A549 treated with RU486 at 1 μM for 4 hours (cell line): Measurements from ENCODE around the gene MRPL40. TPM values are rescaled to one million over a fixed set of nuclear protein-coding genes. Genes with fewer than 3 reads are reported as not detected.

Experiments
- total RNA-seq: library from RNA; stranded (reverse); fragments of 200-300 nt; extraction: Qiagen RNA extraction; gene quantifications from 5 replicates; pipeline ENCODE4 v1.2.3, GENCODE V29; 2022; ENCODE audit warnings: low read depth

MRPL40 gene
- 41.2 to 53.4 TPM (median 45.0 TPM) in 5 replicates for total RNA-seq

DNA sequence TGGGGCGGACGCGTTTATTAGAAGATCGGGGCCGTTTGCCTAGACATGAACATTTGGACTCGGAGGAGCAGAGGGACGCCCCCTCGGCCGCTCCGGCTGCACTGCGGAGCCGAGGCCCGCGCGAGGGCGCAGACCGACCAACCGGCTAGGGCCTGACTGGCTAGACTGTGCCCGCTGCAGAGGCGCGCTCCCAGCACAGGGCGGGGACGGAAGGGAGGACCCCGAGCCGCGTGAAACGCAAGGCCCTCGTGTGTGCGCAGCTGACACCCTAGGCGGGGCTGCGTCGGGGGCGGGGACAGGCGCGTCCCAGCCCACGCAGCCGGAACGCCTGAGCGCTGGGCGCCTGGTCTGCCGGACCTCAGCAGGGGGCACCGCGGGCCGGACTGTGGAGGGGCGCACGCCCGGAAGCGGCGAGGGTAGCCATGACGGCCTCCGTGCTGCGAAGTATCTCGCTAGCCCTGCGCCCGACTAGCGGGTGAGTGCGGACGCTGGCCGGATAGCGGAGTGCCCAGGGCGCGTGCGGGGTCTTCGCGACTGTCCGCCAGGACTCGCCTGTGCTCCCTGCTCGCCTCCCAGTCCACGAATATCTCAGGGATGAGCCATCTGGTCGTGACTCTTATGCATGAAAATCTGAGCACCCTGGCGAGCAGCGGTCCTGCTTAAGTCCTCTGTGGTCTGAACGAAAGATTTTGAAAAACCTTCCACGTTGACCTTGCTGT lies at the start of gene MRPL40:
TSS of gene MRPL40 (plus strand) at position 413 of the 719 bp plus-strand sequence. CDS start at position 423, 10 bp downstream.

DNA sequence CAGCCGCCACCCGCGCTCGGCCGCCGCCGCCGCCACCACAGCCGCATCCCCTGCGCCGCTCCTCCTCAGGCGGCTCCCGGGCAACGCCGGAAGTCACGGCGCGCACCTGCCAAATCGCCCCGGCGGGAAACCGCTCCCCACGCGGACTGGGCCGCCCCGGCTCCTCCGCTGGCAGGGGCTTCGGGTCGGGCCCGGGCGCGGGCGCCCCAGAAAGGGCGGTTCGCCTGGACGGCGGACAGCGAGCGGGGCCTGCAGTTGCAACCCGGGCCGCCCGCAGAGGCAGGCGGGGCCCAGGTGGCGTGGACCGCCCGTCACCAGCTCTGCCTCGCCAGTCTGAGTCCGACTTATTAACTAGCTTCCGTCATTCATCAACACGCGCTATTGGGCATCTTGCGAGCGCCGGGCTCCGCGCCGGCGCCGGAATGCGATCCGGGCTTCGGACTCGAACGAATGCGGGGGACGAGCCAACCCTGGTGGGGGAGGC lies 654 bp upstream of the MRPL40 start, which contains the start of gene HIRA:
TSS of gene HIRA (minus strand) at position 85 of the 484 bp plus-strand sequence. CDS start 257 bp downstream, outside the sequence.

DNA sequence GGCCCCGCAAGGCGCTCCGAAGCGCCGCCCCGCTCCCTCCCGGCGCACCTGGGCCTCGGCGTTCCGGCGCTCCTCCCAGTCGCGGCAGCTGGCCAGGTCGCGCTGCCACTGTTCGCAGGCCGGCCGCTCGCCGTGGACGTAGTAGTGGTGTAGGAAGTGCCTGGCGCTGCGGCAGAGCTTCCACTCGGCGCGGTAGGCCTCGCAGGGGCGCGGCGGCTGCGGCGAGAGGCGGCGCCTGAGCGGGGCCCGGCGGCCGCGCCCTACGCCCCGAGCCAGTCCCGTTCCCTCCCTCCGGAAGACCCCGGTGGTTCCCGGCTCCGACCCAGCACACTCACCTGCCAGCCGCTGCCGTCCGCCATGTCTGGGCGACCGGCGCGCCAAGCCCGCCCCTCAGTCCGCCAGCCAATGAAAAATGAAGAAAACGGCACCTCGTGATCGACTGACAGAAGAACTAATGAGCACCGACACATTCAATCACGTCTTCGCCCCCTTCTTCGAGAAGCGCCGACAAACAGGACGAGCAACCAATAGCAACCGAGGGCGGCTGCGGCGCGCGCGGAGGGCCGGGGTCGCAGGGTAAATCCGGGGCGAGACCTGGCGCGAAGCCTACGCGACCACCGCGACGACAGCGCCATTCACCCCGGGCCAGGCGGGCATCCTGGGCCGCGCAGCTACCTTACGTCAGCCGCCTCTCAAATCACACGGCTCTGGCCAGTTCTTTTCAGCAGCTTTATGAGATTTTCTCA lies 15.2 kb downstream of the MRPL40 start, which contains the start of gene C22orf39:
TSS of gene C22orf39 (minus strand) at position 382 of the 746 bp plus-strand sequence. CDS start at position 359, 23 bp downstream.

DNA sequence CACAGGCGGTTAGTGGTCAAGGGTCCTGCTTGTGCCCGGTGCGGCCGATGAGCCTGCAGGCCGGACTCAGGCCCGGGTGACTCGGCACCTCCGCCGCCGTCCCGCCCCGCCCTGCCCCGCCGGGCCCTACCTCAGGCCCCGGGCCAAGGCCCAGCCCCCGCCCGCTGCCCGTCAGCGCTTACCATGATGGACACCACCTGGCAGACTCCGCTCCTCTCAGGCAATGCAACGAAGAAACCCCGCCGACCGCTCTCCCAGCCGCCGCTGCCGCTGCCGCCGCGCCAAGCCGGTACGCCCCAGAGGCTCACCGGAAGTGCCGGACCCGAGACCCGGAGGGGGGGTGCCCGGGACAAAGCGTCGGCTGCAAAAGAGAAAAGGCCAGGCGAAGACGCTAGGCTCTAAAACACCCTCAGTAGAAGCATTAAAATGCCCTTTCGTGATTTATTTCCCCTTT lies 46.6 kb downstream of the MRPL40 start, which contains the start of gene UFD1:
TSS of gene UFD1 (minus strand) at position 293 of the 454 bp plus-strand sequence. CDS start at position 185, 108 bp downstream.

DNA sequence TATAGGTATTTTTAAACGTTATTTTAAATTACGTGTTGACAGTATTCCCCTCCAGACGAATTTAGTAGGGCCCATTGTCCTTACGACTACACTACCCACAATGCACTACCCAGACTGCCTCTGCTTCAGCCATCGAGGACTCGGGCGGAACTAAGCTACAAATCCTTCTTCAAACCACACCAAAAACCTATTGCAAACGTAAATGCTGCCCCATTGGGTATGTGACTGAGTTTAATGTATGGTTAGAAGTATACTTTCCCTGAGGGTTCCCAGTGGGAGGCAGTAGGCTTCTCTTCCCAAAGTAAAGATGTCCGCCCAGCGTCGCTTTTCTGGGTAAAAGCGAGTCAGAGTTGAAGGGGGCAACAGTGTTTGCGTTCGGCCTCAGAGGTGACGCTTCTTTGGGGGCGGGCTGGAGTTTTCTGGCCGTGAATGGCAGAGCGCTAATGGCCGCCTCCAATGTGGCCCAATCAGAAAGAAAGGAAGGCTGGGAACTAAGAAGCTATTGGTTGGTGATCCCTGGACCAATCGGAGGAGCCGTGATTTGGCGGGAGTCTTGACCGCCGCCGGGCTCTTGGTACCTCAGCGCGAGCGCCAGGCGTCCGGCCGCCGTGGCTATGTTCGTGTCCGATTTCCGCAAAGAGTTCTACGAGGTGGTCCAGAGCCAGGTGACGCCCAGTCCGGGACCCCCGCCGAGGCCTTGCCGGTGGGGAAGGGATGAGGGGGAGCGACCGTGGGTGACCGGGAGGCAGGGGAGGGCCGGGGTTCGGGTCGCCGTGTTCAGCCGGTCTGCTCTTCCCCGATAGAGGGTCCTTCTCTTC lies 47.2 kb downstream of the MRPL40 start, which contains the start of gene CDC45:
TSS of gene CDC45 (plus strand) at position 566 of the 818 bp plus-strand sequence. CDS start at position 615, 49 bp downstream.

Other genes with a start within 250 kb of the MRPL40 start
- gene CLTCL1, start 140.8 kb upstream of the MRPL40 start, total RNA-seq = 4.4 to 5.3 TPM (median 4.5 TPM) in 5 replicates
- 18.9 to 24.3 TPM (median 24.0 TPM) in 5 replicates for gene HIRA, start 812 bp upstream of the MRPL40 start, total RNA-seq
- gene C22orf39, start 15.2 kb downstream of the MRPL40 start, total RNA-seq = 9.9 to 16.3 TPM (median 14.1 TPM) in 5 replicates
- 94.1 to 102 TPM (median 99.7 TPM) in 5 replicates for gene UFD1, start 46.6 kb downstream of the MRPL40 start, total RNA-seq
- gene CDC45, start 47.4 kb downstream of the MRPL40 start, total RNA-seq = 22.2 to 29.4 TPM (median 24.1 TPM) in 5 replicates
- gene CLDN5, start 91.9 kb downstream of the MRPL40 start, total RNA-seq = not detected in 5 replicates